HCT116 (cell line): Measurements from ENCODE around the gene THRB. TPM values are rescaled to one million over a fixed set of nuclear protein-coding genes. Genes with fewer than 3 reads are reported as not detected.

Experiments used
- ATAC-seq: fragments of 200-7000 bp; cut with Tn5 transposase; 2 replicates; pipeline ENCODE4 v1.9.1; 2020; ENCODE audit warnings: mild to moderate bottlenecking, moderate library complexity
- BruUV-seq: library from RNA; stranded (reverse); fragments of 400-500 nt; replicated peaks from 2 replicates; lab custom pipeline; 2021; lab: Mats Ljungman, UMichigan
- CTCF ChIA-PET: fragments of 300-600 bp; sonication (Branson Sonifier 250); formaldehyde crosslinking; loops from one replicate; lab custom pipeline; 2021; ENCODE audit warnings: antibody characterized with exemption; lab: Charles Lee
- POLR2A ChIA-PET: fragments of 300-600, 350-600 bp; sonication (Branson Sonifier 250); formaldehyde crosslinking; loops from one replicate; lab custom pipeline; 2021; ENCODE audit warnings: antibody characterized with exemption; lab: Charles Lee
- RAD21 ChIA-PET, 2 experiments: fragments of 300-600 bp; sonication (Branson Sonifier 250); formaldehyde crosslinking; loops; one replicate each; lab custom pipeline; 2023; ENCODE audit warnings: low total read pairs in 2 of 2; ENCODE audit not compliant: uncharacterized antibody in 2 of 2, unreplicated experiment in 2 of 2, low non-redundant PET in 1 of 2; lab: Charles Lee
- DNase-seq: peaks from one replicate; pipeline ENCODE4 v3.0.0-alpha.2; 2010; ENCODE audit warnings: low read depth, low spot score
- H2AFZ ChIP-seq: fragments of 200-600 bp; shearing (Covaris generic), sonication (generic); 2 replicates; pipeline ENCODE4 v1.6.1; 2017; ENCODE audit warnings: low read depth, mixed run types, mixed read lengths, antibody characterized with exemption, low read length; ENCODE audit not compliant: poor library complexity, severe bottlenecking
- H3K27ac ChIP-seq: 2 replicates; pipeline ENCODE4 v1.5.1; 2012; ENCODE audit warnings: low read depth, low read length
- H3K27me3 ChIP-seq: fragments of 200-600 bp; sonication (generic); 2 replicates; pipeline ENCODE4 v1.6.1; 2016; ENCODE audit warnings: mixed run types, low read length, mixed read lengths; ENCODE audit not compliant: insufficient read depth
- H3K36me3 ChIP-seq, 2 experiments: fragments of 200-500 bp in 1 of 2; fragments of 200-600 bp in 1 of 2; sonication (Bioruptor generic) in 1 of 2; sonication (generic) in 1 of 2; 2 replicates each; pipeline versions ENCODE4 v1.5.1 to v1.6.1; 2014 to 2016; ENCODE audit warnings: low read length in 2 of 2, inconsistent platforms in 1 of 2, mixed read lengths in 1 of 2, mixed run types in 1 of 2; ENCODE audit not compliant: insufficient read depth in 2 of 2, control insufficient read depth in 1 of 2
- H3K4me1 ChIP-seq, 2 experiments: fragments of 200-600 bp in 1 of 2; sonication (generic) in 1 of 2; 2 replicates each; pipeline versions ENCODE4 v1.5.1 to v1.6.1; 2012 to 2017; ENCODE audit warnings: low read length in 2 of 2, inconsistent platforms in 1 of 2, mild to moderate bottlenecking in 1 of 2, mixed read lengths in 1 of 2, mixed run types in 1 of 2, moderate library complexity in 1 of 2; ENCODE audit not compliant: insufficient read depth in 2 of 2, control insufficient read depth in 1 of 2
- H3K4me2 ChIP-seq: fragments of 200-600 bp; sonication (generic); 2 replicates; pipeline ENCODE4 v1.6.1; 2017; ENCODE audit warnings: mixed run types, low read length, mixed read lengths
- H3K4me3 ChIP-seq, 2 experiments: fragments of 200-600 bp in 1 of 2; sonication (generic) in 1 of 2; replicated peaks in 1 of 2; 2 replicates each; pipeline ENCODE4 v1.5.1; 2011 to 2016; ENCODE audit warnings: low read length in 2 of 2, control low read depth in 1 of 2, low read depth in 1 of 2, mild to moderate bottlenecking in 1 of 2, mixed read lengths in 1 of 2, mixed run types in 1 of 2
- H3K79me2 ChIP-seq: fragments of 200-600 bp; sonication (generic); 2 replicates; pipeline ENCODE4 v1.6.1; 2017; ENCODE audit warnings: mild to moderate bottlenecking, mixed run types, low read length, moderate library complexity, mixed read lengths; ENCODE audit not compliant: insufficient read depth
- H3K9ac ChIP-seq: fragments of 200-600 bp; sonication (generic); 2 replicates; pipeline ENCODE4 v1.6.1; 2016; ENCODE audit warnings: low read length, mixed read lengths
- H3K9me2 ChIP-seq: fragments of 200-600 bp; sonication (generic), shearing (Covaris generic); 2 replicates; pipeline ENCODE4 v1.6.1; 2017; ENCODE audit warnings: mixed run types, mild to moderate bottlenecking, moderate library complexity; ENCODE audit not compliant: insufficient read depth
- H3K9me3 ChIP-seq, 2 experiments: fragments of 200-500 bp in 1 of 2; fragments of 200-600 bp in 1 of 2; sonication (Bioruptor generic) in 1 of 2; sonication (generic) in 1 of 2; 2 replicates each; pipeline ENCODE4 v1.6.1; 2014 to 2017; ENCODE audit warnings: low read length in 2 of 2, mixed read lengths in 2 of 2, inconsistent platforms in 1 of 2, low read depth in 1 of 2, mild to moderate bottlenecking in 1 of 2, mixed run types in 1 of 2, moderate library complexity in 1 of 2; ENCODE audit not compliant: control insufficient read depth in 1 of 2, insufficient read depth in 1 of 2
- H4K20me1 ChIP-seq: fragments of 200-600 bp; sonication (generic), shearing (Covaris generic); 2 replicates; pipeline ENCODE4 v1.6.1; 2017; ENCODE audit warnings: mixed run types, mild to moderate bottlenecking, moderate library complexity; ENCODE audit not compliant: insufficient read depth
- CTCF ChIP-seq, 3 experiments: fragments of 200-600 bp in 1 of 3; sonication (generic) in 1 of 3; IDR thresholded peaks in 2 of 3; conservative IDR thresholded peaks in 1 of 3; 2 replicates each; pipeline ENCODE4 v1.5.1; 2012 to 2017; ENCODE audit warnings: low read depth in 2 of 3, low read length in 2 of 3, antibody characterized with exemption in 1 of 3, borderline replicate concordance in 1 of 3, control low read depth in 1 of 3, mild to moderate bottlenecking in 1 of 3, mixed read lengths in 1 of 3, mixed run types in 1 of 3, moderate library complexity in 1 of 3; ENCODE audit not compliant: insufficient read depth in 1 of 3
- EGR1 ChIP-seq: IDR thresholded peaks from 2 replicates; pipeline ENCODE4 v1.6.1; 2012; ENCODE audit warnings: low read depth
- ELF1 ChIP-seq: IDR thresholded peaks from 2 replicates; pipeline ENCODE4 v1.6.1; 2012; ENCODE audit warnings: low read depth, borderline replicate concordance
- EZH2 ChIP-seq: fragments of 200-600 bp; sonication (generic); IDR thresholded peaks from 2 replicates; pipeline ENCODE4 v1.6.1; 2017; ENCODE audit warnings: antibody characterized with exemption, mixed run types
- FOSL1 ChIP-seq: IDR thresholded peaks from 2 replicates; pipeline ENCODE4 v1.6.1; 2012; ENCODE audit warnings: low read depth
- JUND ChIP-seq: IDR thresholded peaks from 2 replicates; pipeline ENCODE4 v1.6.1; 2012
- SIN3A ChIP-seq: IDR thresholded peaks from 2 replicates; pipeline ENCODE4 v1.6.1; 2012; ENCODE audit warnings: low read depth
- SRF ChIP-seq: IDR thresholded peaks from 2 replicates; pipeline ENCODE4 v1.6.1; 2012; ENCODE audit warnings: low read depth
- YY1 ChIP-seq: IDR thresholded peaks from 2 replicates; pipeline ENCODE4 v1.6.1; 2011; ENCODE audit warnings: low read length, low read depth, moderate library complexity, mild to moderate bottlenecking; ENCODE audit not compliant: insufficient replicate concordance; ENCODE audit errors: extremely low read depth
- ZBTB33 ChIP-seq: IDR thresholded peaks from 2 replicates; pipeline ENCODE4 v1.6.1; 2011; ENCODE audit warnings: mild to moderate bottlenecking, low read length, moderate library complexity; ENCODE audit not compliant: insufficient replicate concordance; ENCODE audit errors: extremely low read depth
- ZFX ChIP-seq: fragments of 450-650 bp; IDR thresholded peaks from 2 replicates; pipeline ENCODE4 v1.6.1; 2017
- ZNF274 ChIP-seq: fragments of 200-500 bp; sonication (Bioruptor generic); IDR thresholded peaks from 2 replicates; pipeline ENCODE4 v1.6.1; 2014; ENCODE audit warnings: mild to moderate bottlenecking, low read depth, low read length, inconsistent platforms
- intact Hi-C: fragments of 100-400 bp; cut with micrococcal nuclease; formaldehyde crosslinking; loops from 2 replicates; pipeline ENCODE4 v1.10.0; 2022
- total RNA-seq: library from RNA; stranded (reverse); gene quantifications from one replicate; pipeline ENCODE4 v1.2.1, GENCODE V29; 2021; ENCODE audit not compliant: unreplicated experiment

The THRB gene
- total RNA-seq, 1 experiment from 2014 or later: 2.5 TPM

GRCh38 chr3:24086206-24086605, 408.4 kb downstream of the THRB start:
- CTCF ChIA-PET: no interaction called here
- no peak overlapping the region for H2AFZ ChIP-seq
- RAD21 ChIA-PET: no interaction called here
- H3K27ac ChIP-seq: no peak overlapping the region
- no peaks in the 10 kb centered on the region for H3K9me3 ChIP-seq
- no peaks in the 10 kb centered on the region for H3K36me3 ChIP-seq
- no TSS peak for BruUV-seq
- H3K4me3 ChIP-seq: no peak overlapping the region
- no peaks in the 10 kb centered on the region; the same call in 1 of the 2 replicates for H3K27me3 ChIP-seq
- H4K20me1 ChIP-seq: no peaks in the 10 kb centered on the region
- TF ChIP-seq ZBTB33 (no peak), CTCF (IDR thresholded peaks at IDR 0.05 in 2 of 3, conservative IDR thresholded peaks at IDR 0.05 in 1 of 3; ENCODE audit: borderline replicate concordance in 1 of 3, insufficient read depth in 1 of 3, low read depth in 2 of 3, low read length in 2 of 3) (no peak), SIN3A (no peak), ZFX (no peak), EGR1 (no peak)
- H3K4me1 ChIP-seq: no peaks in the 10 kb centered on the region
- ATAC-seq: no peak
- H3K79me2 ChIP-seq: no peaks in the 10 kb centered on the region
- H3K4me2 ChIP-seq: no peak overlapping the region
- no peaks in the 10 kb centered on the region for H3K9me2 ChIP-seq
- intact Hi-C loops: no loop called here
- DNase-seq: no peak
- H3K9ac ChIP-seq: no peak overlapping the region
- POLR2A ChIA-PET: no interaction called here

- no peaks in the 10 kb centered on the region for H3K9me2 ChIP-seq
- H3K9ac ChIP-seq: no peak overlapping the region
- ChIA-PET RAD21 (no interaction called here), POLR2A (no interaction called here), CTCF (no interaction called here)
- no peak overlapping the region for H3K4me2 ChIP-seq
- TF ChIP-seq JUND (no peak), YY1 (no peak), ZNF274 (no peak), SRF (no peak), FOSL1 (no peak), EZH2 (no peak), ELF1 (no peak)
- H3K4me1 ChIP-seq: no peaks in the 10 kb centered on the region
- ATAC-seq (no peak), DNase-seq (no peak)
- H4K20me1 ChIP-seq: no peaks in the 10 kb centered on the region
- H2AFZ ChIP-seq: no peak overlapping the region
- intact Hi-C loops: no loop called here
- no peaks in the 10 kb centered on the region for H3K27me3 ChIP-seq
- H3K9me3 ChIP-seq: no peaks in the 10 kb centered on the region
- no peaks in the 10 kb centered on the region for H3K36me3 ChIP-seq
- no peak overlapping the region for H3K4me3 ChIP-seq
- H3K27ac ChIP-seq: no peak overlapping the region
- H3K79me2 ChIP-seq: no peaks in the 10 kb centered on the region
- no TSS peak for BruUV-seq
Measured at GRCh38 chr3:24072193-24072592, 422.5 kb downstream of the THRB start.
